GM19468 (cell line): Measurements from ENCODE around the gene DNASE2.

ENCODE experiments used
- ATAC-seq: cut with Tn5 transposase; IDR thresholded peaks from one replicate; pipeline ENCODE4 v1.9.1; 2021; ENCODE audit warnings: mild to moderate bottlenecking, moderate library complexity, moderate number of reproducible peaks; ENCODE audit not compliant: unreplicated experiment; ENCODE audit errors: extremely low read depth

DNASE2 gene

GRCh38 chr19:12836529-12836863 lies 44.8 kb downstream of the DNASE2 start:
- no peak for ATAC-seq

- ATAC-seq = no peak
Measured at GRCh38 chr19:12834976-12835757, 46.1 kb downstream of the DNASE2 start.

- no peak for ATAC-seq
Measured at GRCh38 chr19:12834566-12834943, 46.7 kb downstream of the DNASE2 start, which contains the start of gene RTBDN. Gene RTBDN (minus strand): TSS chr19:12834579. CDS start chr19:12829979, 4,600 bp downstream.

GRCh38 chr19:12833738-12834565 lies 47.3 kb downstream of the DNASE2 start:
- ATAC-seq = no peak

- ATAC-seq = no peak
Measured at GRCh38 chr19:12833418-12833737, 47.9 kb downstream of the DNASE2 start.

GRCh38 chr19:12828494-12828893 lies 52.8 kb downstream of the DNASE2 start:
- ATAC-seq = no peak

- no peak for ATAC-seq
Measured at GRCh38 chr19:12825254-12826131, 55.8 kb downstream of the DNASE2 start.
